H9 (cell line): ENCODE data around the gene PRSS21. TPM values are rescaled to one million over a fixed set of nuclear protein-coding genes. Genes with fewer than 3 reads are reported as not detected.
A peak's percentile ranks its signal among the peaks of the same experiment; 100 is the strongest.

Experiments
- DNase-seq: peaks from one replicate; pipeline ENCODE4 v3.0.0-alpha.2; 2017
- H2AFZ ChIP-seq: one replicate; pipeline ENCODE4 v1.6.1; 2013; ENCODE audit warnings: mild to moderate bottlenecking, low read length, control low read depth, moderate library complexity
- H2AK5ac ChIP-seq: 2 replicates; pipeline ENCODE4 v1.6.1; 2013; ENCODE audit warnings: low read length, control low read depth, mixed read lengths; ENCODE audit not compliant: insufficient read length
- H2BK120ac ChIP-seq: one replicate; pipeline ENCODE4 v1.6.1; 2013; ENCODE audit warnings: low read depth, mild to moderate bottlenecking, low read length, control low read depth, inconsistent platforms; ENCODE audit not compliant: poor library complexity, severe bottlenecking
- H2BK12ac ChIP-seq: 2 replicates; pipeline ENCODE4 v1.6.1; 2013; ENCODE audit warnings: low read length, control low read depth, mixed read lengths, low read depth; ENCODE audit not compliant: insufficient read length
- H2BK15ac ChIP-seq: 2 replicates; pipeline ENCODE4 v1.6.1; 2013; ENCODE audit warnings: low read depth, low read length, control low read depth
- H2BK20ac ChIP-seq: one replicate; pipeline ENCODE4 v1.6.1; 2013; ENCODE audit warnings: low read depth, mild to moderate bottlenecking, low read length, control low read depth, inconsistent platforms; ENCODE audit not compliant: poor library complexity, severe bottlenecking
- H2BK5ac ChIP-seq: 2 replicates; pipeline ENCODE4 v1.6.1; 2013; ENCODE audit warnings: low read length, control low read depth, mixed read lengths; ENCODE audit not compliant: insufficient read length
- H3K14ac ChIP-seq: 2 replicates; pipeline ENCODE4 v1.6.1; 2013; ENCODE audit warnings: low read length, control low read depth; ENCODE audit not compliant: insufficient read depth
- H3K18ac ChIP-seq: 2 replicates; pipeline ENCODE4 v1.6.1; 2013; ENCODE audit warnings: low read depth, mild to moderate bottlenecking, mixed read lengths, low read length, control low read depth; ENCODE audit not compliant: insufficient read length
- H3K23ac ChIP-seq: 2 replicates; pipeline ENCODE4 v1.6.1; 2013; ENCODE audit warnings: low read length, control low read depth, mixed read lengths, low read depth; ENCODE audit not compliant: insufficient read length
- H3K23me2 ChIP-seq: 2 replicates; pipeline ENCODE4 v1.6.1; 2013; ENCODE audit warnings: low read depth, mild to moderate bottlenecking, mixed read lengths, low read length, control low read depth; ENCODE audit not compliant: insufficient read length, poor library complexity, severe bottlenecking
- H3K27ac ChIP-seq: 2 replicates; pipeline ENCODE4 v1.5.1; 2013; ENCODE audit warnings: low read length, control low read depth, mixed read lengths, low read depth; ENCODE audit not compliant: insufficient read length
- H3K27me3 ChIP-seq: 2 replicates; pipeline ENCODE4 v1.6.1; 2013; ENCODE audit warnings: low read length, control low read depth, inconsistent platforms; ENCODE audit not compliant: insufficient read depth
- H3K4ac ChIP-seq: 2 replicates; pipeline ENCODE4 v1.6.1; 2013; ENCODE audit warnings: low read depth, mild to moderate bottlenecking, control low read depth, inconsistent platforms, low read length, moderate library complexity
- H3K4me1 ChIP-seq: 2 replicates; pipeline ENCODE4 v1.6.1; 2013; ENCODE audit warnings: low read length, control low read depth, inconsistent platforms; ENCODE audit not compliant: insufficient read depth
- H3K4me2 ChIP-seq: 2 replicates; pipeline ENCODE4 v1.6.1; 2013; ENCODE audit warnings: low read length, control low read depth, mixed read lengths; ENCODE audit not compliant: insufficient read length, insufficient read depth
- H3K56ac ChIP-seq: 2 replicates; pipeline ENCODE4 v1.6.1; 2013; ENCODE audit warnings: low read depth, mild to moderate bottlenecking, mixed read lengths, low read length, control low read depth; ENCODE audit not compliant: insufficient read length
- H3K79me1 ChIP-seq: 2 replicates; pipeline ENCODE4 v1.6.1; 2013; ENCODE audit warnings: low read depth, mild to moderate bottlenecking, moderate library complexity, low read length, control low read depth, inconsistent platforms; ENCODE audit not compliant: insufficient read depth, poor library complexity, severe bottlenecking
- H3K79me2 ChIP-seq: 2 replicates; pipeline ENCODE4 v1.6.1; 2013; ENCODE audit warnings: low read length, control low read depth, inconsistent platforms; ENCODE audit not compliant: insufficient read depth
- H3K9ac ChIP-seq: 2 replicates; pipeline ENCODE4 v1.6.1; 2013; ENCODE audit warnings: low read length, control low read depth, mixed read lengths; ENCODE audit not compliant: insufficient read length; ENCODE audit errors: extremely low read depth
- H3K9me3 ChIP-seq: one replicate; pipeline ENCODE4 v1.6.1; 2013; ENCODE audit warnings: low read depth, low read length, inconsistent platforms; ENCODE audit not compliant: control insufficient read depth
- H3T11ph ChIP-seq: one replicate; pipeline ENCODE4 v1.6.1; 2013; ENCODE audit warnings: mild to moderate bottlenecking, low read length, control low read depth, inconsistent platforms
- H4K20me1 ChIP-seq: one replicate; pipeline ENCODE4 v1.6.1; 2013; ENCODE audit not compliant: control insufficient read depth, insufficient read length, insufficient read depth
- H4K5ac ChIP-seq: 2 replicates; pipeline ENCODE4 v1.6.1; 2013; ENCODE audit warnings: low read depth, mild to moderate bottlenecking, mixed read lengths, low read length, control low read depth; ENCODE audit not compliant: insufficient read length
- H4K8ac ChIP-seq: replicated peaks from 2 replicates; pipeline ENCODE4 v1.6.1; 2013; ENCODE audit warnings: low read length, control low read depth, mixed read lengths, low read depth; ENCODE audit not compliant: insufficient read length
- H4K91ac ChIP-seq: 2 replicates; pipeline ENCODE4 v1.6.1; 2013; ENCODE audit warnings: low read depth, mild to moderate bottlenecking, moderate library complexity, mixed read lengths, low read length, control low read depth; ENCODE audit not compliant: insufficient read length
- H3K27ac Mint-ChIP-seq, 3 experiments: 2 replicates in 2 of 3; 3 replicates in 1 of 3; pipeline ENCODE4 v1.8.0; 2020 to 2021; ENCODE audit warnings: mixed read lengths in 3 of 3, mild to moderate bottlenecking in 1 of 3, moderate library complexity in 1 of 3
- H3K27me3 Mint-ChIP-seq: 2 replicates; pipeline ENCODE4 v1.8.0; 2021; ENCODE audit warnings: low read depth, mild to moderate bottlenecking, moderate library complexity, mixed read lengths
- H3K36me3 Mint-ChIP-seq, 3 experiments: 2 replicates in 2 of 3; 3 replicates in 1 of 3; pipeline ENCODE4 v1.8.0; 2020 to 2021; ENCODE audit warnings: low read depth in 3 of 3, mixed read lengths in 3 of 3; ENCODE audit not compliant: insufficient read depth in 1 of 3
- H3K4me1 Mint-ChIP-seq, 2 experiments: 2 replicates each; pipeline ENCODE4 v1.8.0; 2020; ENCODE audit warnings: mixed read lengths in 2 of 2
- H3K4me3 Mint-ChIP-seq, 2 experiments: 2 replicates in 1 of 2; 3 replicates in 1 of 2; pipeline ENCODE4 v1.8.0; 2020 to 2021; ENCODE audit warnings: mild to moderate bottlenecking in 2 of 2, mixed read lengths in 2 of 2, moderate library complexity in 1 of 2
- H3K9me3 Mint-ChIP-seq, 2 experiments: 2 replicates in 1 of 2; 3 replicates in 1 of 2; pipeline ENCODE4 v1.8.0; 2020; ENCODE audit warnings: mild to moderate bottlenecking in 2 of 2, mixed read lengths in 2 of 2, moderate library complexity in 1 of 2
- CTCF ChIP-seq: fragments of 200-600 bp; sonication (generic); conservative IDR thresholded peaks from 3 replicates; pipeline ENCODE4 v1.8.0; 2021; ENCODE audit warnings: antibody characterized with exemption, mild to moderate bottlenecking
- WGBS: extraction: QIAGEN DNeasy Blood & Tissue Kit; methylation state at CpG from one replicate; pipeline ENCODE4 v1.1.7; 2013; ENCODE audit warnings: missing lambda C conversion rate, low lambda C conversion rate, mixed read lengths; ENCODE audit not compliant: insufficient read length; ENCODE audit errors: extremely low coverage; 5-methylcytosine and 5-hydroxymethylcytosine counted together
- total RNA-seq: library from RNA; stranded (reverse); gene quantifications from 2 replicates; pipeline ENCODE4 v1.2.1, GENCODE V29; 2021

Gene PRSS21
- total RNA-seq, 1 experiment from 2014 or later = not detected

- Mint-ChIP-seq H3K4me3 (0 out of 5 replicates have a peak overlapping the region, but pooled peaks of 1 of the 2 experiments have one; percentile 24), H3K9me3 (no peaks in the 10 kb centered on the region), H3K27me3 (peaks cover 4% of the 10 kb centered on the region), H3K27ac (no peak overlapping the region), H3K4me1 (no peaks in the 10 kb centered on the region), H3K36me3 (no peaks in the 10 kb centered on the region; a peak in 1 of 7 replicates)
- Histone ChIP-seq H4K5ac (no peak overlapping the region), H2BK20ac (no peak overlapping the region), H4K20me1 (no peaks in the 10 kb centered on the region), H3K4me1 (no peaks in the 10 kb centered on the region), H3K56ac (no peak overlapping the region), H2BK15ac (no peak overlapping the region), H2BK120ac (no peak overlapping the region), H3K23ac (no peak overlapping the region), H3K27ac (no peak overlapping the region), H4K91ac (no peak overlapping the region), H3K4ac (no peak overlapping the region), H3K4me2 (no peak overlapping the region), H3K18ac (no peak overlapping the region), H3K14ac (no peak overlapping the region), H3T11ph (no peak overlapping the region), H3K79me1 (no peaks in the 10 kb centered on the region), H3K9me3 (no peaks in the 10 kb centered on the region), H3K79me2 (no peaks in the 10 kb centered on the region), H2AFZ (no peak overlapping the region), H3K27me3 (no peaks in the 10 kb centered on the region), H2BK12ac (no peak overlapping the region), H3K9ac (no peak overlapping the region), H2BK5ac (no peak overlapping the region), H3K23me2 (no peaks in the 10 kb centered on the region), H4K8ac (no peak overlapping the region), H2AK5ac (no peak overlapping the region)
- no peak for DNase-seq
- TF ChIP-seq CTCF = no peak
- no CpG with 5 or more reads among the region's 14 CpGs for WGBS
Measured at GRCh38 chr16:2827831-2828520, 10.9 kb downstream of the PRSS21 start.
